Fibroblast of lung (primary cell): ENCODE measurements around the gene RCOR1. TPM values are rescaled to one million over a fixed set of nuclear protein-coding genes. Genes with fewer than 3 reads are reported as not detected.

ENCODE experiments used
- DNase-seq, 2 donors: peaks; one replicate each; pipeline versions ENCODE4 v3.0.0 to v3.0.0-alpha.2; 2010; ENCODE audit warnings: low read depth in 2 of 2
- H2AFZ ChIP-seq: 2 replicates; pipeline ENCODE4 v1.5.1; 2012; ENCODE audit warnings: low read length, control low read depth, inconsistent platforms
- H3K27ac ChIP-seq: 2 replicates; pipeline ENCODE4 v1.5.1; 2011; ENCODE audit warnings: low read length, control low read depth; ENCODE audit not compliant: insufficient read depth
- H3K27me3 ChIP-seq: 2 replicates; pipeline ENCODE4 v1.5.1; 2011; ENCODE audit warnings: mild to moderate bottlenecking, low read length; ENCODE audit not compliant: control insufficient read depth, insufficient read depth
- H3K36me3 ChIP-seq: 2 replicates; pipeline ENCODE4 v1.5.1; 2011; ENCODE audit warnings: low read length; ENCODE audit not compliant: control insufficient read depth, insufficient read depth
- H3K4me1 ChIP-seq: 2 replicates; pipeline ENCODE4 v1.5.1; 2011; ENCODE audit warnings: low read length; ENCODE audit not compliant: control insufficient read depth, insufficient read depth; ENCODE audit errors: extremely low read depth
- H3K4me2 ChIP-seq: 2 replicates; pipeline ENCODE4 v1.5.1; 2011; ENCODE audit warnings: low read length, control low read depth; ENCODE audit not compliant: insufficient read depth; ENCODE audit errors: extremely low read depth
- H3K4me3 ChIP-seq, 4 experiments: fragments of 200-600 bp in 1 of 4; sonication (generic) in 1 of 4; replicated peaks in 1 of 4; 2 replicates each; pipeline ENCODE4 v1.5.1; 2011 to 2016; ENCODE audit warnings: low read length in 4 of 4, low read depth in 3 of 4, mild to moderate bottlenecking in 3 of 4, control low read depth in 2 of 4, inconsistent platforms in 1 of 4, mixed read lengths in 1 of 4; ENCODE audit not compliant: insufficient read depth in 1 of 4; ENCODE audit errors: control extremely low read depth in 1 of 4
- H3K79me2 ChIP-seq: 2 replicates; pipeline ENCODE4 v1.5.1; 2012; ENCODE audit warnings: mild to moderate bottlenecking, low read length, inconsistent platforms; ENCODE audit not compliant: control insufficient read depth, insufficient read depth
- H3K9ac ChIP-seq: 2 replicates; pipeline ENCODE4 v1.5.1; 2011; ENCODE audit warnings: mild to moderate bottlenecking, low read length, control low read depth; ENCODE audit not compliant: insufficient read depth
- H3K9me3 ChIP-seq: 2 replicates; pipeline ENCODE4 v1.5.1; 2012; ENCODE audit warnings: low read depth, low read length; ENCODE audit not compliant: control insufficient read depth, insufficient read depth
- H4K20me1 ChIP-seq: 2 replicates; pipeline ENCODE4 v1.5.1; 2011; ENCODE audit warnings: low read length; ENCODE audit not compliant: control insufficient read depth, insufficient read depth; ENCODE audit errors: extremely low read depth
- CTCF ChIP-seq, 2 donors: IDR thresholded peaks in 1 of 2; conservative IDR thresholded peaks in 1 of 2; 1 replicate in 1 of 2; 2 replicates in 1 of 2; pipeline ENCODE4 v1.5.1; 2011 to 2012; ENCODE audit warnings: low read length in 2 of 2, control low read depth in 1 of 2, inconsistent platforms in 1 of 2, low read depth in 1 of 2, mild to moderate bottlenecking in 1 of 2
- EZH2 ChIP-seq: IDR thresholded peaks from 2 replicates; pipeline ENCODE4 v1.5.1; 2012; ENCODE audit warnings: low read length, control low read depth, mild to moderate bottlenecking; ENCODE audit errors: missing control alignments
- polyA plus RNA-seq, 2 donors: library from polyadenylated mRNA; depleted of rRNA in 1 of 2; stranded (reverse) in 1 of 2; unstranded in 1 of 2; fragments of >200 nt; gene quantifications; 2 replicates each; pipeline ENCODE4 v1.2.1, GENCODE V29; 2011 to 2012; ENCODE audit warnings: missing spikeins in 1 of 2
- total RNA-seq: library from RNA; depleted of rRNA; stranded (reverse); fragments of >200 nt; gene quantifications from 2 replicates; pipeline ENCODE4 v1.2.1, GENCODE V29; 2014

RCOR1 gene
- total and polyA plus RNA-seq, 2 donors (not counting 1 experiment from before 2014, with no cell fraction given): 11.4 to 19.6 TPM

DNA sequence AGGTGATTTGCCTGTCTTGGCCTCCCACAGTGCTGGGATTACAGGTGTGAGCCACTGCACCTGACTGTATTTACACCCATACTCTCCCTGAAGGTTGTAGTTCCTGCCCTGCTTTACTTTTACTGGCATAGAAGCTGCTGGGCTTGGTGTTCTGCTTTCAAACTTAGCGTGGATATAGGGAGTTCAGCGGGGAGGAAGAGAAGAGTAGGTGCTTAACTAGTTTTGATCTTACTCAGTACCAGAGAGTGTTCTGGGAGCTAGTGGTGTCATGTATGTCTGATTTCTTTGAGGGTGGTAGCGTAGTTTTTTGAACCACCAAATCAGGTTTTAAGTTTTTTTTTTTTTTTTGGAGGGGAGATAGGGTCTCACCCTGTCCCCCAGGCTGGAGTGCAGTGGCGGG is 13.8 kb downstream of the RCOR1 start:
- no peaks in the 10 kb centered on the region for H3K36me3 ChIP-seq
- H3K27me3 ChIP-seq: no peaks in the 10 kb centered on the region
- no peak overlapping the region for H3K4me2 ChIP-seq
- no peaks in the 10 kb centered on the region for H4K20me1 ChIP-seq
- H3K9me3 ChIP-seq: no peaks in the 10 kb centered on the region
- H3K79me2 ChIP-seq: peaks cover 43% of the 10 kb centered on the region
- no peak overlapping the region for H3K9ac ChIP-seq
- H3K27ac ChIP-seq: no peak overlapping the region
- DNase-seq: no peak
- no peak overlapping the region for H2AFZ ChIP-seq
- H3K4me1 ChIP-seq: no peaks in the 10 kb centered on the region
- H3K4me3 ChIP-seq: no peak overlapping the region
- TF ChIP-seq EZH2: no peak
- TF ChIP-seq CTCF (conservative IDR thresholded peaks at IDR 0.05 in 1 of 2, IDR thresholded peaks at IDR 0.05 in 1 of 2; ENCODE audit: low read depth in 1 of 2, low read length in 2 of 2): no peak

GRCh38 chr14:102608064-102608446 is 15.6 kb downstream of the RCOR1 start:
- Histone ChIP-seq H3K4me2 (no peak overlapping the region), H3K27me3 (no peaks in the 10 kb centered on the region), H3K4me1 (no peaks in the 10 kb centered on the region), H3K9ac (no peak overlapping the region), H3K79me2 (peaks cover 46% of the 10 kb centered on the region), H3K9me3 (no peaks in the 10 kb centered on the region), H3K4me3 (no peak overlapping the region), H3K36me3 (no peaks in the 10 kb centered on the region), H2AFZ (no peak overlapping the region), H3K27ac (no peak overlapping the region), H4K20me1 (no peaks in the 10 kb centered on the region)
- DNase-seq: no peak
- TF ChIP-seq CTCF (conservative IDR thresholded peaks at IDR 0.05 in 1 of 2, IDR thresholded peaks at IDR 0.05 in 1 of 2; ENCODE audit: low read depth in 1 of 2, low read length in 2 of 2): no peak
- no peak for TF ChIP-seq EZH2

- Histone ChIP-seq H3K27ac (no peak overlapping the region), H2AFZ (no peak overlapping the region), H3K4me2 (no peak overlapping the region), H3K27me3 (no peaks in the 10 kb centered on the region), H3K36me3 (no peaks in the 10 kb centered on the region), H4K20me1 (no peaks in the 10 kb centered on the region), H3K9ac (no peak overlapping the region), H3K9me3 (no peaks in the 10 kb centered on the region), H3K79me2 (peaks cover 34% of the 10 kb centered on the region), H3K4me1 (no peaks in the 10 kb centered on the region), H3K4me3 (no peak overlapping the region)
- TF ChIP-seq EZH2 (no peak), CTCF (conservative IDR thresholded peaks at IDR 0.05 in 1 of 2, IDR thresholded peaks at IDR 0.05 in 1 of 2; ENCODE audit: low read depth in 1 of 2, low read length in 2 of 2) (no peak)
- peak in 1 of 2 donors; percentile 21 for DNase-seq
These were observed 18.7 kb downstream of the RCOR1 start for GRCh38 chr14:102610968-102611811.
